HepG2 (cell line): ENCODE data around the gene ANKRD13D. TPM values are rescaled to one million over a fixed set of nuclear protein-coding genes. Genes with fewer than 3 reads are reported as not detected.

Source experiments
- EED ChIP-seq: sonication (generic); formaldehyde crosslinking; IDR thresholded peaks from 2 replicates; pipeline ENCODE4 v1.5.0; 2020; ENCODE audit warnings: mild to moderate bottlenecking, missing genetic modification reagents
- HNRNPUL1 ChIP-seq: fragments of 200-400 bp; formaldehyde crosslinking; IDR thresholded peaks from 2 replicates; pipeline ENCODE4 v1.6.1; 2017; ENCODE audit warnings: low read depth, mild to moderate bottlenecking, low read length, moderate library complexity
- IRF2 ChIP-seq: IDR thresholded peaks from 2 replicates; pipeline ENCODE4 v1.6.1; 2018; ENCODE audit warnings: missing genetic modification reagents, missing compliant biosample characterization
- ISL2 ChIP-seq: sonication (generic); formaldehyde crosslinking; IDR thresholded peaks from 2 replicates; pipeline ENCODE4 v1.5.0; 2020; ENCODE audit warnings: missing genetic modification reagents
- MBNL3 ChIP-seq: fragments of 250-450 bp; sonication (Bioruptor Pico); conservative IDR thresholded peaks from 2 replicates; pipeline ENCODE4 v1.8.0; 2022; ENCODE audit warnings: mild to moderate bottlenecking, inconsistent platforms
- PAX8 ChIP-seq: sonication (generic); formaldehyde crosslinking; IDR thresholded peaks from 2 replicates; pipeline ENCODE4 v1.8.0; 2022; ENCODE audit warnings: mild to moderate bottlenecking, missing genetic modification reagents, borderline replicate concordance
- PITX1 ChIP-seq: sonication (generic); formaldehyde crosslinking; IDR thresholded peaks from 2 replicates; pipeline ENCODE4 v1.5.1; 2020; ENCODE audit warnings: mild to moderate bottlenecking, missing genetic modification reagents
- PRPF4 ChIP-seq: fragments of 200-400 bp; formaldehyde crosslinking; IDR thresholded peaks from 2 replicates; pipeline ENCODE4 v1.6.1; 2016; ENCODE audit warnings: low read length, low read depth; ENCODE audit not compliant: poor library complexity, severe bottlenecking
- RARG ChIP-seq: sonication (generic); formaldehyde crosslinking; IDR thresholded peaks from 2 replicates; pipeline ENCODE4 v1.4.0; 2020; ENCODE audit warnings: low read depth, mild to moderate bottlenecking, missing genetic modification reagents
- RCOR2 ChIP-seq: IDR thresholded peaks from 2 replicates; pipeline ENCODE4 v1.6.1; 2016; ENCODE audit warnings: missing biosample characterization, missing genetic modification reagents
- RFX1 ChIP-seq: fragments of 450-650 bp; IDR thresholded peaks from 2 replicates; pipeline ENCODE4 v1.6.1; 2017
- TBP ChIP-seq: sonication (generic); formaldehyde crosslinking; IDR thresholded peaks from 2 replicates; pipeline ENCODE4 v1.5.0; 2020; ENCODE audit warnings: missing genetic modification reagents
- WIZ ChIP-seq: sonication (generic); formaldehyde crosslinking; IDR thresholded peaks from 2 replicates; pipeline ENCODE4 v1.5.1; 2020; ENCODE audit warnings: mild to moderate bottlenecking, missing genetic modification reagents
- ZNF225 ChIP-seq: sonication (generic); formaldehyde crosslinking; IDR thresholded peaks from 2 replicates; pipeline ENCODE4 v1.4.0; 2020; ENCODE audit warnings: mild to moderate bottlenecking, missing genetic modification reagents
- ZNF317 ChIP-seq: sonication (generic); formaldehyde crosslinking; IDR thresholded peaks from 2 replicates; pipeline ENCODE4 v1.5.0; 2020; ENCODE audit warnings: mild to moderate bottlenecking, missing genetic modification reagents
- polyA plus RNA-seq, 8 experiments: library from polyadenylated mRNA; depleted of rRNA in 3 of 8; stranded (reverse) in 7 of 8; unstranded in 1 of 8; fragments of >200 nt; fragmentation: Illumina TruSeq in 4 of 8; extraction: Trizol in 4 of 8; gene quantifications; 2 replicates each; pipeline versions ENCODE4 v1.2.1 to v1.2.3, GENCODE V29; 2011 to 2016; ENCODE audit warnings: low read depth in 4 of 8, missing spikeins in 1 of 8, mixed read lengths in 1 of 8; ENCODE audit not compliant: insufficient read depth in 1 of 8
- total RNA-seq, 5 experiments: library from RNA; depleted of rRNA; stranded (reverse); fragments of >200 nt; fragmentation: Illumina TruSeq; extraction: Trizol; gene quantifications; 2 replicates each; pipeline ENCODE4 v1.2.3, GENCODE V29; 2016; ENCODE audit warnings: low read depth in 1 of 5
- TF ChIP-seq, protein P1 (sequence below): sonication (generic); formaldehyde crosslinking; IDR thresholded peaks from 2 replicates; pipeline ENCODE4 v1.8.0; 2022; ENCODE audit warnings: low read depth, missing genetic modification reagents
- TF ChIP-seq, protein P2 (sequence below): sonication (generic); formaldehyde crosslinking; IDR thresholded peaks from 2 replicates; pipeline ENCODE4 v1.4.0; 2020; ENCODE audit warnings: mild to moderate bottlenecking, missing genetic modification reagents
- TF ChIP-seq, protein P3 (sequence below): sonication (generic); formaldehyde crosslinking; IDR thresholded peaks from 2 replicates; pipeline ENCODE4 v1.4.0; 2020; ENCODE audit warnings: missing genetic modification reagents
- TF ChIP-seq, protein P4 (sequence below): sonication (generic); formaldehyde crosslinking; IDR thresholded peaks from 2 replicates; pipeline ENCODE4 v1.4.0; 2020; ENCODE audit warnings: mild to moderate bottlenecking, low read depth, missing genetic modification reagents
- TF ChIP-seq, protein P5 (sequence below): sonication (generic); formaldehyde crosslinking; IDR thresholded peaks from 2 replicates; pipeline ENCODE4 v1.4.0; 2020; ENCODE audit warnings: missing genetic modification reagents, mild to moderate bottlenecking, borderline replicate concordance

ANKRD13D gene
- total and polyA plus RNA-seq, 2 of the 13 experiments (the other 11 are each of a cell fraction or from before 2014, with no cell fraction given), result 18.6 to 27.3 TPM

DNA sequence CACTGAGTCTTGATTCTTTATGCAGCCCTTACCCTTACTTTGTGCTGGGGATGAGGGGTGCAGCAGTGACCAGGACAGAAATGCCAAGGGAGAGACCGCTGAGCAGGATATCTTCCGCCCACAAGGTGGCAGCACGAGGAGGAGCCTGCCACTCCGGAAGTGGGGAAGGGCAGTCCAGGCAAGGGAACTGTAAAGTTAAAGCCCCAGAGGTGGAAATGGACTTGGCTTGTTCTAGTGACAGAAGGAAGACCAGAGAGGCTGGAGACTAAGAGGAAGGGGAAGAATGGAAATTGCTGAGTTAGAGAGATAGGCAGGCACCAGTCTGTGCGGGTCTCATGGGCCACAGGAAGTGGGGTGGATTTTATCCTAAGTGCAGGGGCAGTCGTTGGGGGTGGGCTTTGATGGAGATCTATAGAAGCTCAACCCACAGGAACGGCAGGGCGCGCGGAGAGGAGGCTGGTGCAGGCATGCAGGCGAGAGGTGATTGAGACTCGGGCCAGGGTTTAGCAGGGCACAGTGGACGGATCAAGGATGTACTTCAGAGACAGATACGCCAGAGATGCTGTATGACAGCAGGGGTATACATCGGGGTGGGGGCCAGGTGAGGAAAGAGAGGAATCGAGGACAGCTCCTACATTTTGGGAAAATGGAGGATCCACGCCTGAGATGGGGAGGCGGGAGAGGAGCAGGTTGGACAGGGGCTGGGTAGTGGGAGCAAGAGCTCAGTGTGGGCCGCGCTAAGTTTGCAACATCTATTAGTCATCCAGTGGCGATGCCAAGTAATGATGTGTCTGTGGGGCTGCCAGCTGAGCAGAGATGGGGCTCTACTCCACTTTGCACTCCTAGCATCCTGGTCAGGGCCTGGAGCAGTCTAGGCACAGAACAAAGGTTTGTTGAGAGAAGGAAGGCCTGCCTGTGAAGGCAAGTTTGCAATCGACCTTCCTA is 26.1 kb upstream of the ANKRD13D start (continued):
- no peak for TF ChIP-seq WIZ (CRISPR knock-in tag)
- TF ChIP-seq, protein P1, sequence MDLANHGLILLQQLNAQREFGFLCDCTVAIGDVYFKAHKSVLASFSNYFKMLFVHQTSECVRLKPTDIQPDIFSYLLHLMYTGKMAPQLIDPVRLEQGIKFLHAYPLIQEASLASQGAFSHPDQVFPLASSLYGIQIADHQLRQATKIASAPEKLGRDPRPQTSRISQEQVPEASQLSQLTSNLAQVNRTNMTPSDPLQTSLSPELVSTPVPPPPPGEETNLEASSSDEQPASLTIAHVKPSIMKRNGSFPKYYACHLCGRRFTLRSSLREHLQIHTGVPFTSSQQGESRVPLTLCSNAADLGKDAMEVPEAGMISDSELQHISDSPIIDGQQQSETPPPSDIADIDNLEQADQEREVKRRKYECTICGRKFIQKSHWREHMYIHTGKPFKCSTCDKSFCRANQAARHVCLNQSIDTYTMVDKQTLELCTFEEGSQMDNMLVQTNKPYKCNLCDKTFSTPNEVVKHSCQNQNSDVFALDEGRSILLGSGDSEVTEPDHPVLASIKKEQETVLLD, result no peak
- TF ChIP-seq ISL2 (CRISPR knock-in tag), result no peak
- TF ChIP-seq, protein P2, sequence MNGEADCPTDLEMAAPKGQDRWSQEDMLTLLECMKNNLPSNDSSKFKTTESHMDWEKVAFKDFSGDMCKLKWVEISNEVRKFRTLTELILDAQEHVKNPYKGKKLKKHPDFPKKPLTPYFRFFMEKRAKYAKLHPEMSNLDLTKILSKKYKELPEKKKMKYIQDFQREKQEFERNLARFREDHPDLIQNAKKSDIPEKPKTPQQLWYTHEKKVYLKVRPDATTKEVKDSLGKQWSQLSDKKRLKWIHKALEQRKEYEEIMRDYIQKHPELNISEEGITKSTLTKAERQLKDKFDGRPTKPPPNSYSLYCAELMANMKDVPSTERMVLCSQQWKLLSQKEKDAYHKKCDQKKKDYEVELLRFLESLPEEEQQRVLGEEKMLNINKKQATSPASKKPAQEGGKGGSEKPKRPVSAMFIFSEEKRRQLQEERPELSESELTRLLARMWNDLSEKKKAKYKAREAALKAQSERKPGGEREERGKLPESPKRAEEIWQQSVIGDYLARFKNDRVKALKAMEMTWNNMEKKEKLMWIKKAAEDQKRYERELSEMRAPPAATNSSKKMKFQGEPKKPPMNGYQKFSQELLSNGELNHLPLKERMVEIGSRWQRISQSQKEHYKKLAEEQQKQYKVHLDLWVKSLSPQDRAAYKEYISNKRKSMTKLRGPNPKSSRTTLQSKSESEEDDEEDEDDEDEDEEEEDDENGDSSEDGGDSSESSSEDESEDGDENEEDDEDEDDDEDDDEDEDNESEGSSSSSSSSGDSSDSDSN (CRISPR knock-in tag), result no peak
- no peak for TF ChIP-seq PRPF4
- no peak for TF ChIP-seq TBP
- no peak for TF ChIP-seq ZNF225 (CRISPR knock-in tag)
- TF ChIP-seq ZNF317 (CRISPR knock-in tag), result no peak
- peak; percentile 61; the same call in 1 of the 2 replicates for TF ChIP-seq IRF2 (CRISPR knock-in tag)
- no peak for TF ChIP-seq EED (CRISPR knock-in tag)
- TF ChIP-seq RARG (CRISPR knock-in tag), result no peak
- no peak for TF ChIP-seq MBNL3 (CRISPR knock-in tag)
- no peak for TF ChIP-seq RFX1
- no peak for TF ChIP-seq HNRNPUL1
- TF ChIP-seq PAX8 (CRISPR knock-in tag), result no peak
- TF ChIP-seq, protein P3, sequence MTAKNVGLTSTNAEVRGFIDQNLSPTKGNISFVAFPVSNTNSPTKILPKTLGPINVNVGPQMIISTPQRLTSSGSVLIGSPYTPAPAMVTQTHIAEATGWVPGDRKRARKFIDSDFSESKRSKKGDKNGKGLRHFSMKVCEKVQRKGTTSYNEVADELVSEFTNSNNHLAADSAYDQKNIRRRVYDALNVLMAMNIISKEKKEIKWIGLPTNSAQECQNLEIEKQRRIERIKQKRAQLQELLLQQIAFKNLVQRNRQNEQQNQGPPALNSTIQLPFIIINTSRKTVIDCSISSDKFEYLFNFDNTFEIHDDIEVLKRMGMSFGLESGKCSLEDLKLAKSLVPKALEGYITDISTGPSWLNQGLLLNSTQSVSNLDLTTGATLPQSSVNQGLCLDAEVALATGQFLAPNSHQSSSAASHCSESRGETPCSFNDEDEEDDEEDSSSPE (CRISPR knock-in tag), result no peak
- no peak for TF ChIP-seq RCOR2 (CRISPR knock-in tag)
- TF ChIP-seq, protein P4, sequence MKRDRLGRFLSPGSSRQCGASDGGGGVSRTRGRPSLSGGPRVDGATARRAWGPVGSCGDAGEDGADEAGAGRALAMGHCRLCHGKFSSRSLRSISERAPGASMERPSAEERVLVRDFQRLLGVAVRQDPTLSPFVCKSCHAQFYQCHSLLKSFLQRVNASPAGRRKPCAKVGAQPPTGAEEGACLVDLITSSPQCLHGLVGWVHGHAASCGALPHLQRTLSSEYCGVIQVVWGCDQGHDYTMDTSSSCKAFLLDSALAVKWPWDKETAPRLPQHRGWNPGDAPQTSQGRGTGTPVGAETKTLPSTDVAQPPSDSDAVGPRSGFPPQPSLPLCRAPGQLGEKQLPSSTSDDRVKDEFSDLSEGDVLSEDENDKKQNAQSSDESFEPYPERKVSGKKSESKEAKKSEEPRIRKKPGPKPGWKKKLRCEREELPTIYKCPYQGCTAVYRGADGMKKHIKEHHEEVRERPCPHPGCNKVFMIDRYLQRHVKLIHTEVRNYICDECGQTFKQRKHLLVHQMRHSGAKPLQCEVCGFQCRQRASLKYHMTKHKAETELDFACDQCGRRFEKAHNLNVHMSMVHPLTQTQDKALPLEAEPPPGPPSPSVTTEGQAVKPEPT (CRISPR knock-in tag), result no peak
- TF ChIP-seq, protein P5, sequence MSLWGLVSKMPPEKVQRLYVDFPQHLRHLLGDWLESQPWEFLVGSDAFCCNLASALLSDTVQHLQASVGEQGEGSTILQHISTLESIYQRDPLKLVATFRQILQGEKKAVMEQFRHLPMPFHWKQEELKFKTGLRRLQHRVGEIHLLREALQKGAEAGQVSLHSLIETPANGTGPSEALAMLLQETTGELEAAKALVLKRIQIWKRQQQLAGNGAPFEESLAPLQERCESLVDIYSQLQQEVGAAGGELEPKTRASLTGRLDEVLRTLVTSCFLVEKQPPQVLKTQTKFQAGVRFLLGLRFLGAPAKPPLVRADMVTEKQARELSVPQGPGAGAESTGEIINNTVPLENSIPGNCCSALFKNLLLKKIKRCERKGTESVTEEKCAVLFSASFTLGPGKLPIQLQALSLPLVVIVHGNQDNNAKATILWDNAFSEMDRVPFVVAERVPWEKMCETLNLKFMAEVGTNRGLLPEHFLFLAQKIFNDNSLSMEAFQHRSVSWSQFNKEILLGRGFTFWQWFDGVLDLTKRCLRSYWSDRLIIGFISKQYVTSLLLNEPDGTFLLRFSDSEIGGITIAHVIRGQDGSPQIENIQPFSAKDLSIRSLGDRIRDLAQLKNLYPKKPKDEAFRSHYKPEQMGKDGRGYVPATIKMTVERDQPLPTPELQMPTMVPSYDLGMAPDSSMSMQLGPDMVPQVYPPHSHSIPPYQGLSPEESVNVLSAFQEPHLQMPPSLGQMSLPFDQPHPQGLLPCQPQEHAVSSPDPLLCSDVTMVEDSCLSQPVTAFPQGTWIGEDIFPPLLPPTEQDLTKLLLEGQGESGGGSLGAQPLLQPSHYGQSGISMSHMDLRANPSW (CRISPR knock-in tag), result no peak
- TF ChIP-seq PITX1 (CRISPR knock-in tag), result peak; percentile 47; the same call in 1 of the 2 replicates
